Fibroblast of pulmonary artery (primary cell): Measurements from ENCODE around the gene ADPRH.

Experiments
- DNase-seq: peaks from one replicate; pipeline ENCODE4 v3.0.0-alpha.2; 2010; ENCODE audit warnings: low read depth
- H3K4me3 ChIP-seq: replicated peaks from 2 replicates; pipeline ENCODE4 v1.5.1; 2011; ENCODE audit warnings: low read depth, mild to moderate bottlenecking, control low read depth, low read length, moderate library complexity
- TF ChIP-seq, protein P1 (sequence below): IDR thresholded peaks from 2 replicates; pipeline ENCODE4 v1.5.1; 2011; ENCODE audit warnings: mild to moderate bottlenecking, control low read depth, low read length, inconsistent platforms; ENCODE audit errors: missing control alignments

The ADPRH gene

DNA sequence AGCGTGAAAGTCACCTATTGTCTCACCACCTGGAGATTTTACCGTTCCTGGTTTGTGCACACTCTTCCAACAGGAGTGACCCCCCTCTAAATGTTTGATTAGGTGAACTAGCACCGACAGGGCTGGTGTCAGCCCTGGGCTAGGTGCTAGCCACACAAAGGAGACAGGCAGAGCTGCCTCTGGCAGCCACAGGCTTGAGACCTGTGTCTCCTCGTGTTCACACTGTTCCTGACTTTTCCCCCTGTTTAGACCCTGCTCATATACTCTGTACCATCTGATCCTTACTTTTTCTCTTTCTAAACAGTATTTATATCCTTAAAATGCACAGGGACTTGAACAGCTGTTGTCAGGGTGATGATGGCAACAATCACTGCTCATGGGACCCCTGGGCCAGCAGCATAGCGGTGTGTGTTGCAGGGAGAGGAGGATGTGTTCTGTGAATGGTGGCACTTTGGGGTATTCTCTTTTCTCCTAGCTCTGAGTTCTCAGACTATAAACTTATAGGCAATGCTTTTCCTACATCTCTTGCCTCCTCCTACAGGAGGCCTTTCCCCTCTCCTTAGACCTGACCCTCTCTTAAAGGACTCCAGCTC lies 25.4 kb upstream of the ADPRH start:
- TF ChIP-seq, protein P1, sequence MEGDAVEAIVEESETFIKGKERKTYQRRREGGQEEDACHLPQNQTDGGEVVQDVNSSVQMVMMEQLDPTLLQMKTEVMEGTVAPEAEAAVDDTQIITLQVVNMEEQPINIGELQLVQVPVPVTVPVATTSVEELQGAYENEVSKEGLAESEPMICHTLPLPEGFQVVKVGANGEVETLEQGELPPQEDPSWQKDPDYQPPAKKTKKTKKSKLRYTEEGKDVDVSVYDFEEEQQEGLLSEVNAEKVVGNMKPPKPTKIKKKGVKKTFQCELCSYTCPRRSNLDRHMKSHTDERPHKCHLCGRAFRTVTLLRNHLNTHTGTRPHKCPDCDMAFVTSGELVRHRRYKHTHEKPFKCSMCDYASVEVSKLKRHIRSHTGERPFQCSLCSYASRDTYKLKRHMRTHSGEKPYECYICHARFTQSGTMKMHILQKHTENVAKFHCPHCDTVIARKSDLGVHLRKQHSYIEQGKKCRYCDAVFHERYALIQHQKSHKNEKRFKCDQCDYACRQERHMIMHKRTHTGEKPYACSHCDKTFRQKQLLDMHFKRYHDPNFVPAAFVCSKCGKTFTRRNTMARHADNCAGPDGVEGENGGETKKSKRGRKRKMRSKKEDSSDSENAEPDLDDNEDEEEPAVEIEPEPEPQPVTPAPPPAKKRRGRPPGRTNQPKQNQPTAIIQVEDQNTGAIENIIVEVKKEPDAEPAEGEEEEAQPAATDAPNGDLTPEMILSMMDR = no peak
- H3K4me3 ChIP-seq = no peak overlapping the region
- no peak for DNase-seq

DNA sequence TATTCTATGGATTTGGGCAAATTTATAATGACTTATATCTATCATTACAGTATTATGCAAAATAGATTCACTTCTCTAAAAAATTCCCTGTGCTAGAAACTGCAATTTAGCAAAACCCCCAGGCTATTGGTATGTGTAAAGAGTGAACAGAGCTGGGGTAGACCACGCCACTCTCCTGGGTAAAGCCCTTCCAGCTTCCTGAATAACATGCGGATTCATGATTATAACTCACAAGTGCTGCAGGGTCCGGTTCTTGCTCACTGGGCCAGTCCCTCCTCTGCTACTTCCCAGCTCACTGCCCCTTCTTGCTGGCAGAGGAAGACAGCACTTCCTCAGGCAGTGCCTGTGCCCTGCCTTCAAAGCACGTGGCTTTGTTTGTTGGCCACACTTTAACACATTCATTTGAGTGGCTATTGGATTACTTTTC lies 24.0 kb upstream of the ADPRH start:
- no peak overlapping the region for H3K4me3 ChIP-seq
- TF ChIP-seq, protein P1 = no peak
- no peak for DNase-seq

DNA sequence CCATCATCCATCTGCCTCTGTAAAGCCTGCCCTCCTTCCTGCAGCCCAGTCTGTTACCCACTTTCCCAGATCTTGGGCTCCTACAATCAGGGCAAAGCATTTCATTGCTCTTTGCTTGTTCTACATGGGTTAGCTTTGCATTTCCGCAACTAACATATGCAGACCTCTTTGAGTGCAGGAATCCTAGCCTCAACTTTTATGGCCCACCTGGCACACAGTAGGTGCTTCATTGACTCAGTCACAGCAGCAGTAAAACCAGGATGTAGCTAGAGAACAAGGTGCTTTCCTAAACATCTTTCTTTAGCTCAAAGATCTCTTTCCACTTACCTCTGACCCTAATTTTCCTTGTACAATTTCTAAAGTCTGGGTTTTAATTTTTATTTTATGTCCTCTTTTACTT lies 23.4 kb upstream of the ADPRH start:
- H3K4me3 ChIP-seq = no peak overlapping the region
- TF ChIP-seq, protein P1 = no peak
- no peak for DNase-seq

DNA sequence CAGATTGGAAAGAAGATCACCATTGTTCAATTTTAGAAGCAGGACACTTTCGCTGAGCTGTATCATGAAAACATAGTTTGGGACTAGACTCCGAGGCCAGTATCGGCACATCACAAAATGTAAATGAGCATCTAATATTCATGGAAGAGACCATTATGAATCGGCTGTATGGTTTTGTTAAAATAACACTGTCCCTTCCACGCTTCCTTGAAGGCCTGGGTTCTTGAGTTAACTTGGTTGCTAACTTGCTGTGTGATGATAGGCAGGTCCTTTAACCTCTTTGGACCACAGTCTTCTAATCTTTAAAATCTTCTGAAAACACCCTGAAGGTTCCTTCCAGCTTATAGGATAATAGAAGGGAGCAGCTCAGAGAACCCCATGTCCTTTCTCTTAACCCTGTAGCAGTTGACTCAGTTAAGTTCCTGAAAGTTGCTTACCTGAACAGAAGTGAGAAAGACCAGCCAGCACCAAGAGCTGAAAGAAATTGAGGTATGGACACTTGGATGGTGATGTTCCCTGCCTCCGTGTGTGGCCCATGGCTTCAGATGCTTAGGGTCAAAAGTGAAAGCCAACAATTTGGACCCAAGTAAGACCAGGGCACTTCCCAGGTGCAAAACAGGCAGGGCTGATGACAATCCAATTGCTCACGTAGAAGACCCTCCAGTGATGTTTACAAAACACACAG lies 22.0 kb upstream of the ADPRH start:
- no peak overlapping the region for H3K4me3 ChIP-seq
- TF ChIP-seq, protein P1 = no peak
- DNase-seq = no peak

DNA sequence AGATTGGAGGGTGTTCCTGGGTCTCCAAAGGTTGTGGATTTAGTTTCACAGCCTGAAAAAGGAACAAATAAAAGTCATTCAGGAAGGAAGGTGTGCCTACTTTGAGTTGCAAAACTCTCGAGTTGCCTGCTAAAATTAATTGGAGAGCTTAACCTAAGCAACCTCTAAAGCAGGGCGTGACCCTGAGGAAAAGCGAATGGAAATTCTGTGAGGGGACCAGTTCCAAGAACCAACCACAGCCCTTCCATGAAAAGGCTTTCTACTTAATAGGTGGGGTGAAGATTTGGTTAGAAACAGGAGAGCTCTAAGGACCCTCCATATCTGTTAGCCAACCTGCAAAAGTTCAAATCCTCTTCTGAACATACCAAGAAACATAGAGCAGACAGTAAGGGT lies 21.4 kb upstream of the ADPRH start:
- TF ChIP-seq, protein P1 = no peak
- DNase-seq = no peak
- no peak overlapping the region for H3K4me3 ChIP-seq

DNA sequence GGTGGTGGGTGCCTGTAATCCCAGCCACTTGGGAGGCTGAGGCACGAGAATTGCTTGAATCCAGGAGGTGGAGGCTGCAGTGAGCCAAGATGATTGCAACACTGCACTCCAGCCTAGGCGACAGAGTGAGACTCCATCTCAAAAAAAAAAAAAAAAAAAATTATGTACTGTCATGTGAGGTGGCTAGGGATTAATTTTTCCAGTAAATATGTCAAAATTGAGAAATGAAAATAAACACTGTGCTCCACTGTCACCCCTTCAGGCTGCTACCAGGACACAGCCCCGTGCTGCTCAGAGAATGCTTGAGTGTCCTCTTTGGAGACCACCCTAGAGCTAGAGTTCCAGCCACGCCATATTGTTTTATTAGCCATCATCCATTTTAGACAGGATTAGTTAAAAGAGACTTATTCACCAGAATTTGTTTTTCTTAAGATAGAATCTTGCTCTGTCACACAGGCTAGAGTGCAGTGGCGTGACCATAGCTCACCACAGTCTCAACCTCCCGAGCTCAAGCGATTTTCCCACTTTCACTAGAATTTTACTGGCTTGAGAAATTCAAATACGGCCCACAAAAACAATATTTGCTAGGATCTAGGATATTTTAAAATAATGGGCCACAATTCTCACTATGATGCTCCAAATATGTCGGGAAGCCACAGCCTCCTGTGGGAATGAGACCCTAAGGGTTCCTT lies 20.5 kb upstream of the ADPRH start:
- no peak overlapping the region for H3K4me3 ChIP-seq
- no peak for DNase-seq
- TF ChIP-seq, protein P1 = no peak
